ENCODE results near the gene DCP2.

The DCP2 gene

DNA sequence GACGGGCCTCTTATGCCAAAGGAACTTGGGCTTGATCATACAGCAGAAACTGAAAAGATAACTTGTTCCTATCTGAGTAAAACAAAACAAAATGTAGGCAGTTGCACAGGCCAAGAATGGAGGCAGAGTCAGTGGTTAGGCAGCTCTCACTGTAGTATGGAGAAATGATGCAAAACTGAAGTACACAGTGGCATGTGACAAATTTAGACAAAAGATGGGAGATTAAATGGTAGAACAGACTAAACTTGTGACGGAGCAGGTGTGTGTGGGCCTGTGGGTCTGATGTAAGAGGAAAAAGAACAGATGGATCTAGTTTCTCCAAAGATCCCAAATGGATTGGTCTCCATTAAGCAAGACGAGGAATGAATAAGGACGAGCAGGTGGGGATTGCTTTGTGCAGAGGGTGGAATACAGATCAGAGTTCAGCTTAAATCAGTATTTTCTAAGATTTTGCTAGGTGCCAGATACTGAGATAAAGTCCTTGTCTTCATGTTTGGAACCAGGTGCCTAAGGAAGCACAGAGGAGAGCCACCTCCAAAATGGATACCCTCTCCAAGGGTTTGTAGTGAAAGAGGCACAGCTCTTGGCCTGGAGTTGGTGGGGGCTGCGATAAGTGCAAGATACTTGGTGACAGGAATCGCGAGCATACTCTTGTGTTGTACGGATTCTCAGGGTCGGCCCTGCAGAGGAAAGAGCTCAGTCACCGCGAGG lies 722 bp upstream of the DCP2 start (continued):
- TF ChIP-seq YY1 (tag by site-specific recombination; IDR thresholded peaks at IDR 0.05) (peak; percentile 52; the same call in 1 of the 2 replicates), MZF1 (tag by site-specific recombination; IDR thresholded peaks at IDR 0.05; ENCODE audit: borderline replicate concordance) (0 out of 2 replicates have a peak, but pooled peaks have one; percentile 30)

DNA sequence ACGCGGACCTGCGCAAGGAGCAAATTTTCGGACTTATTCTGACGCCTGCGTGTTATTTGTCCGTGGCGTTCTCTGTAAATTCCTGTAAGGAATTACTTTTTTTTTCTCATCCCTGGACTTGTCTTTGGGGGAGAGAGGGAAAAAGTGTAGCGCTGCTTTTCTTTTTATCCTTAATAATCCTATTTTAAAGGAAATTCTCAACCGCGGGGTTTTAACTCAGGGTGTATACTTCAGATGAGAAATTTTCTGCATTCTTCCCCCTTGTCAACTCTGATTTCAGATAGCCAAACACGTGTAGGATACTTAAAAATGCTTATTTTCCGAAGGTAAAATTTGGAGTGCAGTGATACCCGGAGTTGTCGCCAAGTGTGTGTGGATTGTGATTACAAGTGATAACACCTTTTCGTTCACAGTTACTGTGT lies 853 bp downstream of the DCP2 start:
- Histone ChIP-seq H3K9me3 (ENCODE audit: control insufficient read depth, insufficient read depth, low read depth, low read length) (no peaks in the 10 kb centered on the region), H3K4me1 (ENCODE audit: control insufficient read depth, insufficient read depth, low read length) (peaks cover 16% of the 10 kb centered on the region), H3K27ac (ENCODE audit: extremely low read depth, low read depth, low read length) (peak overlapping the region; percentile 89), H3K36me3 (ENCODE audit: control insufficient read depth in 2 of 2, insufficient read depth in 1 of 2, low read length in 2 of 2) (no peaks in the 10 kb centered on the region; a peak in 1 of 3 replicates), H3K4me3 (ENCODE audit: low read depth, low read length) (peak overlapping the region; percentile 96)
- peak; percentile 45; the same call in 1 of the 2 replicates for TF ChIP-seq ZNF366 (tag by site-specific recombination; conservative IDR thresholded peaks at IDR 0.05)
- TF ChIP-seq, protein P1, sequence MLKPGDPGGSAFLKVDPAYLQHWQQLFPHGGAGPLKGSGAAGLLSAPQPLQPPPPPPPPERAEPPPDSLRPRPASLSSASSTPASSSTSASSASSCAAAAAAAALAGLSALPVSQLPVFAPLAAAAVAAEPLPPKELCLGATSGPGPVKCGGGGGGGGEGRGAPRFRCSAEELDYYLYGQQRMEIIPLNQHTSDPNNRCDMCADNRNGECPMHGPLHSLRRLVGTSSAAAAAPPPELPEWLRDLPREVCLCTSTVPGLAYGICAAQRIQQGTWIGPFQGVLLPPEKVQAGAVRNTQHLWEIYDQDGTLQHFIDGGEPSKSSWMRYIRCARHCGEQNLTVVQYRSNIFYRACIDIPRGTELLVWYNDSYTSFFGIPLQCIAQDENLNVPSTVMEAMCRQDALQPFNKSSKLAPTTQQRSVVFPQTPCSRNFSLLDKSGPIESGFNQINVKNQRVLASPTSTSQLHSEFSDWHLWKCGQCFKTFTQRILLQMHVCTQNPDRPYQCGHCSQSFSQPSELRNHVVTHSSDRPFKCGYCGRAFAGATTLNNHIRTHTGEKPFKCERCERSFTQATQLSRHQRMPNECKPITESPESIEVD (tag by site-specific recombination; IDR thresholded peaks at IDR 0.05): peak; percentile 33; the same call in 1 of the 2 replicates
- TF ChIP-seq, protein P2, sequence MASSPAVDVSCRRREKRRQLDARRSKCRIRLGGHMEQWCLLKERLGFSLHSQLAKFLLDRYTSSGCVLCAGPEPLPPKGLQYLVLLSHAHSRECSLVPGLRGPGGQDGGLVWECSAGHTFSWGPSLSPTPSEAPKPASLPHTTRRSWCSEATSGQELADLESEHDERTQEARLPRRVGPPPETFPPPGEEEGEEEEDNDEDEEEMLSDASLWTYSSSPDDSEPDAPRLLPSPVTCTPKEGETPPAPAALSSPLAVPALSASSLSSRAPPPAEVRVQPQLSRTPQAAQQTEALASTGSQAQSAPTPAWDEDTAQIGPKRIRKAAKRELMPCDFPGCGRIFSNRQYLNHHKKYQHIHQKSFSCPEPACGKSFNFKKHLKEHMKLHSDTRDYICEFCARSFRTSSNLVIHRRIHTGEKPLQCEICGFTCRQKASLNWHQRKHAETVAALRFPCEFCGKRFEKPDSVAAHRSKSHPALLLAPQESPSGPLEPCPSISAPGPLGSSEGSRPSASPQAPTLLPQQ (tag by site-specific recombination; IDR thresholded peaks at IDR 0.05): no peak
- CTCF ChIA-PET: no interaction called here
- POLR2A ChIA-PET: no interaction called here

DNA sequence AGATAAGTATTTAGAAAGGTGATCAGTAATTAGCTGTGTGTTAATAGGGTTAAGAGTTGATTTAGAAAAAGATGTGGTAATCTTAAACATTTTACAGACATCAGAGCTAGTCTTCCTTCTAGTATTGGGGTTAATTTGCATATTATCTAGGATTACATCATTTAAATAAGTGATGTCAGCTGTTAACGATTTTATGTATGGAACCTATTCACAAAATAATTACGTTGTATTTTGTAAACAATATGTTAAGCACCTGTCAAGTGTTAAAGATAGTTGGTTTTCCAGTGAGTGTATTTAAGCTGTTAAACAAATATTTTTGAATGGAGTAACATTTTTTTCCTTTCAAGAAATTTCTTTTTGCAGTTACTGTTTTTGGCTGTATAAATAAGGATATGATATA lies 2.2 kb downstream of the DCP2 start:
- Histone ChIP-seq H3K36me3 (ENCODE audit: control insufficient read depth in 2 of 2, insufficient read depth in 1 of 2, low read length in 2 of 2) (peaks cover 3 to 8% of the 10 kb centered on the region in 2 experiments), H3K27ac (ENCODE audit: extremely low read depth, low read depth, low read length) (no peak overlapping the region), H3K9me3 (ENCODE audit: control insufficient read depth, insufficient read depth, low read depth, low read length) (no peaks in the 10 kb centered on the region), H3K4me1 (ENCODE audit: control insufficient read depth, insufficient read depth, low read length) (peaks cover 16% of the 10 kb centered on the region), H3K4me3 (ENCODE audit: low read depth, low read length) (peak overlapping the region; percentile 96; the same call in 1 of the 2 replicates)
- ChIA-PET POLR2A (no interaction called here), CTCF (interaction anchor here (0.7 to 5.0 kb wide), 4 partner anchors 14 to 288 kb away, joined by 3 to 21 read pairs (median 4); no protein-coding TSS in a partner anchor)
- TF ChIP-seq MEIS1 (CRISPR knock-in tag; IDR thresholded peaks at IDR 0.05; ENCODE audit: borderline replicate concordance) (no peak), ZNF335 (tag by site-specific recombination; conservative IDR thresholded peaks at IDR 0.05) (0 out of 2 replicates have a peak, but pooled peaks have one; percentile 11), GLIS1 (tag by site-specific recombination; IDR thresholded peaks at IDR 0.05) (no peak), ZNF391 (tag by site-specific recombination; IDR thresholded peaks at IDR 0.05; ENCODE audit: borderline replicate concordance, low read depth) (no peak), ZNF114 (tag by site-specific recombination; IDR thresholded peaks at IDR 0.05) (no peak), SCRT2 (tag by site-specific recombination; IDR thresholded peaks at IDR 0.05) (no peak), ZNF248 (tag by site-specific recombination; IDR thresholded peaks at IDR 0.05) (no peak), ZNF629 (tag by site-specific recombination; IDR thresholded peaks at IDR 0.05) (peak; percentile 94), ZNF664 (tag by site-specific recombination; IDR thresholded peaks at IDR 0.05) (peak; percentile 87), ZNF768 (tag by site-specific recombination; IDR thresholded peaks at IDR 0.05) (no peak), ZNF830 (tag by site-specific recombination; IDR thresholded peaks at IDR 0.05; ENCODE audit: low read depth) (no peak), KLF7 (tag by site-specific recombination; IDR thresholded peaks at IDR 0.05; ENCODE audit: borderline replicate concordance) (no peak), KLF16 (tag by site-specific recombination; IDR thresholded peaks at IDR 0.05) (no peak), KLF1 (tag by site-specific recombination; IDR thresholded peaks at IDR 0.05) (no peak)
- TF ChIP-seq, protein P3, sequence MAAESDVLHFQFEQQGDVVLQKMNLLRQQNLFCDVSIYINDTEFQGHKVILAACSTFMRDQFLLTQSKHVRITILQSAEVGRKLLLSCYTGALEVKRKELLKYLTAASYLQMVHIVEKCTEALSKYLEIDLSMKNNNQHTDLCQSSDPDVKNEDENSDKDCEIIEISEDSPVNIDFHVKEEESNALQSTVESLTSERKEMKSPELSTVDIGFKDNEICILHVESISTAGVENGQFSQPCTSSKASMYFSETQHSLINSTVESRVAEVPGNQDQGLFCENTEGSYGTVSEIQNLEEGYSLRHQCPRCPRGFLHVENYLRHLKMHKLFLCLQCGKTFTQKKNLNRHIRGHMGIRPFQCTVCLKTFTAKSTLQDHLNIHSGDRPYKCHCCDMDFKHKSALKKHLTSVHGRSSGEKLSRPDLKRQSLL (tag by site-specific recombination; IDR thresholded peaks at IDR 0.05): no peak
- TF ChIP-seq, protein P4, sequence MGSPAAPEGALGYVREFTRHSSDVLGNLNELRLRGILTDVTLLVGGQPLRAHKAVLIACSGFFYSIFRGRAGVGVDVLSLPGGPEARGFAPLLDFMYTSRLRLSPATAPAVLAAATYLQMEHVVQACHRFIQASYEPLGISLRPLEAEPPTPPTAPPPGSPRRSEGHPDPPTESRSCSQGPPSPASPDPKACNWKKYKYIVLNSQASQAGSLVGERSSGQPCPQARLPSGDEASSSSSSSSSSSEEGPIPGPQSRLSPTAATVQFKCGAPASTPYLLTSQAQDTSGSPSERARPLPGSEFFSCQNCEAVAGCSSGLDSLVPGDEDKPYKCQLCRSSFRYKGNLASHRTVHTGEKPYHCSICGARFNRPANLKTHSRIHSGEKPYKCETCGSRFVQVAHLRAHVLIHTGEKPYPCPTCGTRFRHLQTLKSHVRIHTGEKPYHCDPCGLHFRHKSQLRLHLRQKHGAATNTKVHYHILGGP (tag by site-specific recombination; IDR thresholded peaks at IDR 0.05): no peak
- TF ChIP-seq, protein P5, sequence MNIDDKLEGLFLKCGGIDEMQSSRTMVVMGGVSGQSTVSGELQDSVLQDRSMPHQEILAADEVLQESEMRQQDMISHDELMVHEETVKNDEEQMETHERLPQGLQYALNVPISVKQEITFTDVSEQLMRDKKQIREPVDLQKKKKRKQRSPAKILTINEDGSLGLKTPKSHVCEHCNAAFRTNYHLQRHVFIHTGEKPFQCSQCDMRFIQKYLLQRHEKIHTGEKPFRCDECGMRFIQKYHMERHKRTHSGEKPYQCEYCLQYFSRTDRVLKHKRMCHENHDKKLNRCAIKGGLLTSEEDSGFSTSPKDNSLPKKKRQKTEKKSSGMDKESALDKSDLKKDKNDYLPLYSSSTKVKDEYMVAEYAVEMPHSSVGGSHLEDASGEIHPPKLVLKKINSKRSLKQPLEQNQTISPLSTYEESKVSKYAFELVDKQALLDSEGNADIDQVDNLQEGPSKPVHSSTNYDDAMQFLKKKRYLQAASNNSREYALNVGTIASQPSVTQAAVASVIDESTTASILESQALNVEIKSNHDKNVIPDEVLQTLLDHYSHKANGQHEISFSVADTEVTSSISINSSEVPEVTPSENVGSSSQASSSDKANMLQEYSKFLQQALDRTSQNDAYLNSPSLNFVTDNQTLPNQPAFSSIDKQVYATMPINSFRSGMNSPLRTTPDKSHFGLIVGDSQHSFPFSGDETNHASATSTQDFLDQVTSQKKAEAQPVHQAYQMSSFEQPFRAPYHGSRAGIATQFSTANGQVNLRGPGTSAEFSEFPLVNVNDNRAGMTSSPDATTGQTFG (tag by site-specific recombination; IDR thresholded peaks at IDR 0.05; ENCODE audit: borderline replicate concordance): no peak

Data from HEK293 (cell line).